Amniotic epithelial cell (primary cell): ENCODE measurements around the gene MRPL32.
A peak's percentile ranks its signal among the peaks of the same experiment; 100 is the strongest.
"Not testable (repeated sequence)": the region's sequence is repeated elsewhere in the genome, so short reads cannot be mapped to it uniquely, and the experiment has no call there.

Experiments
- DNase-seq: peaks from one replicate; pipeline ENCODE4 v3.0.0-alpha.2; 2010; ENCODE audit warnings: low read depth

The MRPL32 gene

DNA sequence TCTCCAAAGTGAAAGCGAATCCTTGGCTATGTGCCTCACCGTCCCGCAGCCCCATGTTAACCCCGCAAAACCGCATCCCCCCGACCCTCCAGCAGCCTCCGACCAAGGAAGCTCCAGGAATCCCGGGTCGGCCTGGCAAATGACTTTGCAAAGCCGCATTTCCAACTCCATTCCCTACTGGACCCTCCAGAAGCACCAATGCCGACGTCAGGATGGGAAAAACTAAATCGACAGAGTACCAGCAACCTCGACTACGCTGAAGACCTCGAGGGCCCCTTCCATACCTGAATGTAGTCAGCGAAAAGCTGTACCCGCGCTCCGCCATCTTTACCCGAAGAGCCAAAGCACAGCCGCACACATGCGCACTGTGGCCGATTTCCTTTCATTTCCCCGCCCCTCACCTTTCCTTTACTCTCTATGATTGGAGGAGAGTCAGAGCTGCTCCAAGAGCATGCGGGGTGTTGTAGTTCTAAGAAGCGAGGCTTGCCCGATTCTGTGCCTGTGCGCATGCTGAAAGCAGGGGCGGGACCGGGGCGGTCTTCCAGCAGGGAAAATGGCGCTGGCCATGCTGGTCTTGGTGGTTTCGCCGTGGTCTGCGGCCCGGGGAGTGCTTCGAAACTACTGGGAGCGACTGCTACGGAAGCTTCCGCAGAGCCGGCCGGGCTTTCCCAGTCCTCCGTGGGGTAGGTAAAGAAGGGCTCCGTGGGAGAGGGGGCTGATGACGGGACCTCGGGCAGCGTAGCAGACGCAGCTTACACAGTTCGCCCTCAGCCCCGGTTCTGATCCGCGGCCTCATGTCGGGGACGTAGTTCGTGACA lies at the start of gene MRPL32, which contains the start of gene PSMA2:
MRPL32 (plus strand) TSS at position 543 of the 818 bp plus-strand sequence; CDS start at position 554, 11 bp downstream.
PSMA2 (minus strand) TSS at position 341 of the 818 bp plus-strand sequence; CDS start at position 325, 16 bp downstream.
- DNase-seq, result peak; percentile 97

DNA sequence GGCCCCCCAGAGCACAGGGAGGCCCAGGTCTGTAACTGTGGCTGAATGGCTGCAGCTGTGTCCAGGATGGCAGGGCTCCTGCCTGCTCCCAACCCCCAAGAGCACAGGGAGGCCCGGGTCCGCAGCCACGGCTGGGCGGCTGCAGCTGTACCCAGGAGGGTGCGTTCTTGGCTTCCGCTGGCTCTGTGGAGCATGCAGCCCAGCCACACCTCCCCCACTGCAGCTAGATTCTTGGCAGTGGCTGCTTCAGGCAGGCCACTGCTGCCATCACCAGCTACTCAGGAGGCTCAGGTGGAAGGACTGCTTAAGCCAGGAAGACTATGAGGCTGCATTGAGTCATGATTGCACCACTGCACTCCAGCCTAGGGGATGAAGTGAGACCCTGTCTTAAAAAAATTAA lies 48.2 kb upstream of the MRPL32 start:
- DNase-seq, result peak; percentile 64

DNA sequence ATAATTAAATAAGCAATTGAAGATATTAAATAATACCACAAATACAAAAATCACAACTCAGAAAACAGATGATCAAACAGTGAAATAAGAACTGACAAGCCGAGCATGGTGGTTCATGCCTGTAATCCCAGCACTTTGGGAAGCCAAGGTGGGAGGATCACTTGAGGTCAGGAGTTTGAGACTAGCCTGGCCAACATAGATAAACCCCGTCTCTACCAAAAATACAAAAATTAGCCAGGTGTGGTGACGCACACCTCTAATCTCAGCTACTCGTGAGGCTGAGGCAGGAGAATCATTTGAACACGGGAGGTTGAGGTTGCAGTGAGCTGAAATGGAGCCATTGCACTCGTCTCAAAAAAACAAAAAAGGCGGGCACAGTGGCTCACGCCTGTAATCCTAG lies 47.0 kb upstream of the MRPL32 start:
- not testable (repeated sequence) for DNase-seq

DNA sequence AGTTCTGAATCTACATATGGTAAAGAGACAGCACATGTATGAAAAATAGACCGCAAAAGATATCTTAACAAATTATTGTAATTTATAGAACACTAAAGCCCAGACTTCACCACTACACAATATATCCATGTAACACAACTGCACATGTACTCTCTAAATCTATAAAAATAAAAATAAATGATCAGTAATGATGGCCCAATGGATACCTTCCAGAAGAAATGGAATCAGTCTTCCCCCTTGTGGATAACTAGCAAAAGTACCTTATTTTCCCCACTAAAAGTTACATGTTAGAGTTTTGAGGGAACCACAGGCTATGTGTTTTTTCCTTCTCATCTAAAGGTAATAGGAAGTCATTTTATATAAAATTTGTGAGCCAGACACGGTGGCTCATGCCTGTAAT lies 46.0 kb upstream of the MRPL32 start:
- DNase-seq, result peak; percentile 12

DNA sequence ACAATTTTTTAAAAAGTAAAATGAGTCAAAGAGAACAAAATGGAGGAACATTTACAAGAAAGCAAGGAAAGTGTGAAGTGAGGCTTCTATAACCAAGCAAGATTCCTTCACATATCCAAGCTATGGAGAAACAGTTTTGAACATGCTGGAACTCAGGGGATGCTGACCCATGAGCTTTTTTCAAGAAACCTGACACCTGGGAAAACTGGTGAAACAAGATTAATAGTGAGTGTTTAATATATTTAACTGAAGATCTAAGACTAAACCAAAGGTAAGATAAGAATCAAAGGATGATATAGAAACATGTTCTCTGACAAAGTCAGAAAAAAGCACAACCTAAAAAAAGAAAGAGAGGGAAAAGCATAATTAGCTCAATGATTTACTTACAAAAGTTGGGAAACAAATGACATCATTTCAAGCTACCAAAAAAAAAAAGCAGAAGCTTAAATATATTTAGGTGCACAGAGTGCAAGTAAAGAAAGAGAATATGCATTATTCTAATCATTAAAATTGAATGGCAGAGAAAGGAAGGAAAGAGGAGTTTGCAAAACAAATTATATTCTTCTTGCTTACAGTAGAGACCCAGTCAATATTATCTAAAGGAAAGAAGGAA lies 45.2 kb upstream of the MRPL32 start:
- DNase-seq, result no peak

DNA sequence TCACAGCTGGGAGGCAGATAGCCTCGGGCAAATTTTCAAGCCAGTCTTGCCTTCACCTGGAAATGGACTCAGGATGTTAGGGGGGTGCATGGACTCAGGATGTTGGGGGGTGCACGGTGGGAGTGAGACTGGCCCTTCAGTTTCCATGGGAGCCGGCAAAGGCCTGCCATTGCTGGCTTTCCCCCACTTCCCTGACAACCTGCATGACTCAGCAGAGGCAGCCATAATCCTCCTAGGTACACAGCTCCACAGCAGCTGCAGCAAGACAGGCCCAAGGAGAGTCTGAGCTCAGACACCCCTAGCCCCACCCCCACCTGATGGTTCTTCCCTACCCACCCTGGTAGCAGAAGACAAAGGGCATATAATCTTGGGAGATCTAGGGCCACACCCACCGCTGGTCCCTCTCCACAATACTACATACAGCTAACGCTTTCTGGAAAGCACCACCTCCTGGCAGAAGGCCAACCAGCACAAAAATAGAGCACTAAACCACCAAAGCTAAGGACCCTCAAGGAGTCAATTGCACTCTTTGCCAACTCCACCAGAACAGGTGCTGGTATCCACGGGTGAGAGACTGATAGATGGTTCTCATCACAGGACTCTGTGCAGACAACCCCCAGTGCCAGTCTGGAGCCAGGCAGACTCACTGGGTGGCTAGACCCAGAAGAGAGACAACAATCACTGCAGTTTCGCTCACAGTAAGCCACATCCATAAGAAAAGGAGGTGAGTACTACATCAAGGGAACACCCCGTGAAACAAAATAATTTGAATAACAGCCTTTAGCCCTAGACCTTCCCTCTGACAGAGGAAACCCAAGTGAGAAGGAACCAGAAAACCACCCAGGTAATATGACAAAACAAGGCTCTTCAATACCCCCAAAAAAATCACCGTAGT lies 38.6 kb upstream of the MRPL32 start:
- DNase-seq, result no peak

DNA sequence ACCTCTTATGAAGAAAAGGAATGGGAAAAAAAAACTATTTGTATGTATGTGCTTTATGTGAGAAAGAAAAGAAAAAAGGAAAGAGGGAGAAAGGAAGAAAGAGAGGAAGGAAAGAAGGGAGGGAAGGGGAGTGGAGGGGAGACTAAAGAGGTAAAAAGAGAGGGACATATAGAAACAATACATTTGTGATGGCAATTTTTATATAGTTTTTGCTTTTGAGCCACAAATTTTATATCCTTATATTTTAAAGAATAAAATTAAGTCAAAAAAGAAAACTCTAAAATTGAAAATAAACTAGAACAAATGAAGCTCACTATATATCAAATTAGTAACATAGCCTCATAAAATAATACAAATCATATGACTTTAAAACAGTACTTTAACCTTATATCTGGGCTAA lies 31.3 kb upstream of the MRPL32 start:
- no peak for DNase-seq

DNA sequence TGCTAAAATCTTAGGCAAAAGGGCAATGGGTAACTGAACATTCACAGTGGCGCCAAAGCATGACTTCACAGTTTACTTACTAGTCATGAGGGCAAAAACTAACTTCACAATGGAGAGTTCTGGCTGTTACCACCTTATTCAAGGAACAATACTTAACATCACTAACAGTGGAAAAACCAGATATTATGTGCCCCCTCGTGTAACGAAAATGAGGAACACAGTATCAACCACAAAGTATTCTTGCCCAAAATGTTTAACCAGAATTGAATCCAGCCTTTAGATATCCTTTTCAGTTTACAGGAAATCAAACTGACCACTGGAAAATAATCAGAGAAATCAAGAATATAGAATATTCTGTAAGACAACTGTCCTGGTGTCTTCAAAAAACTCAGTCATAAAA lies 29.8 kb upstream of the MRPL32 start:
- DNase-seq, result no peak

DNA sequence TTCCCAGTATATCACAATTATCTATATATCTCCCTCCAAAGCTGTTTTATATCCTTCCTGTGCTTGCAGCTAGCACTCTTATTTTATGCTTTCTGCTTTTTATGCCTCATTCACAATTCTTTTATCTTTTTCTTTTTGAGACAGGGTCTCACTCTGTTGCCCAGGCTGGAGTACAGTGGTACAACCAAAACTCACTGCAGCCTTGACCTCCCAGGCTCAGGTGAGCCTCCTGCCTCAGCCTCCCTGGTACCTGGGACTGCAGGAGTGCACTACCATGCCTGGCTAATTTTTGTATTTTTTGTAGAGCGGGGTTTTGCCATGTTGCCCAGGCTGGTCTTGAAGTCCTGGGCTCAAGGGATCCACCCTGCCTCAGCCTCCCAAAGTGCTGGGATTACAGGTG lies 26.0 kb upstream of the MRPL32 start:
- DNase-seq, result no peak

DNA sequence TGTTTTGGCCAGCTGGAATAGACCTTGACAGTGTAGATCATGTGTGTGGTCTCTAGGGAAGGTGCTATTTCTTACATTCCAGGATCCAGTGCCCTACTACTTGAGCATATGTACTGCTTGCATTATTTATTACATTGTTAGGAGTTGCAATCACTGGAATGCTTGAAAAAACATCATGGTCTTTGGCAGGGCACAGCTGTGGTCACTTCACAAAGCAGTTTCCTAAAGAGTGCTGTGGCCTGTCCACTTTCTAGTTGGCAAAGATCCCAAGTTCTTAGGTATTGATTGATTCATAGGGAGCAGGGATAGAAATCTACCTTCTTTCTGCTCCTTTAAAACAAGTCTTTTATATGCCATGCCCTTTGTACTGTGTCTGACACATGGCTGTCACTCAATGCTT lies 24.9 kb upstream of the MRPL32 start:
- DNase-seq, result peak; percentile 10

DNA sequence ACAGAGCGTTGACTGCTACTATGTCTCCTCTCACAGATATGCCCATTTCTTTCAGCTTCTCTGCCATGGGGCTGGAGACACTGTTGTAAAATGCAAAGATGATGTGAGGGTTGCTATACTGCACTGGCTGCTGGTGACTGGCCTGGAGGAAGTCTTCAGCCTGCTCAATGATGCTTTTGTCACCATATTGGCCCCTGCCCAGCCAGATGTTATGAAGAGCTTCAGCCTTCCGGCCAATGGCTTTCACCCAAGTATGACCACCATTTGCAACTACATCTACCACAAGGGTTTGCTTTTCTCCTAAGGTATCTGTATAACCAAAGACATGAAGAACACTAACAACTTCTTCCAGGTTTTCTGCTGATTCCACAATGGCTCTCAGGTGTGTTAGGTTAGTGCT lies 21.9 kb upstream of the MRPL32 start:
- DNase-seq, result no peak

DNA sequence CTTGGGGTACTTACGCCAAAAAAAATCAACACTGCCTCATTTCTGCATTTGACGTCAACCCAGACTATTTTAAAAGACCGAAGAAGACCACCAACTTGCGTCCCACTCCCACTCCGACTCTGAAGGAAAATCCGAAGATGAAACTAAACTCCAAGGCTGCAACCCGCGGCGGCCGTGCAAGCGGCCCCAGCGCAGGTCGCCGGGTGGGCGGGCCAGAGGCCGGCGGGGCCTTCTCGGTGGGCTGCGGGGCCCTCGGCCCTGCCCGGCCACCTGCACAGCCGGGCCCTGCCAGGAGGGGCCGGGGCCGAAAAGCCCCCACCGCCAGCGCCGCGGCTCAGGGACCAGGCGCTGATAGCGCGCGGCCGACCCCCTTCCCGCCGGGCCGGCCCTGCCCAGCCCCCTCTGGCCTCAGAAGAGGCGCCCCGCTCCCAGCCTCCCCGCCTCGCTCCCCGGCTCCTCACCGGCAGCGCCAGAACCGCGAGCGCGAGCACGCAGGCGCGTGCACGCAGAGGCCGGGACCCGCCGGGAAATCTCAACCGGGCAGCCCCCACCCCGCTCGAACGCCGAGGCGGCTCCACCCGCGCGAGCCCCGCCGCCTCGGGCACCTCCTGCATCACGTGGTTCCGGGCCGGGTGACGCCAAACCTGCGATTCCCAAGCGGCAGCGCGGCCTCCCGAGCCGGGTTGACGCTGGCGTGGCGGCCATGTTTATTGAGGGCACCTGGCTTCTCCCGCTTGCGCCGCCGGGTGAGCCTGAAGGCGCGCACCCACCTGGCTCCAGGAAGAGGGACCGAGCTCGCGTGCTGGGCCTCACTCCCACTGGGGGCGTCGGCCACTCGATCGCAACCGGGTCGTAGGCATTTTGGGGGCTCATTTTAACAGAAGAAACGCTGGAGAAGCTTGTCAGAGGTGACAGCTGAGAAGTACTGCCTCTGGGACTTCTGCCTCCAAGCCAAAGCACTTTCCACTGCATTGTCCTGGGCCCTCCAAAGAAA lies 20.4 kb upstream of the MRPL32 start, which contains the start of gene C7orf25:
C7orf25 (minus strand) TSS at position 617 of the 994 bp plus-strand sequence. CDS start 1,170 bp downstream, outside the sequence.
- DNase-seq, result peak; percentile 90

DNA sequence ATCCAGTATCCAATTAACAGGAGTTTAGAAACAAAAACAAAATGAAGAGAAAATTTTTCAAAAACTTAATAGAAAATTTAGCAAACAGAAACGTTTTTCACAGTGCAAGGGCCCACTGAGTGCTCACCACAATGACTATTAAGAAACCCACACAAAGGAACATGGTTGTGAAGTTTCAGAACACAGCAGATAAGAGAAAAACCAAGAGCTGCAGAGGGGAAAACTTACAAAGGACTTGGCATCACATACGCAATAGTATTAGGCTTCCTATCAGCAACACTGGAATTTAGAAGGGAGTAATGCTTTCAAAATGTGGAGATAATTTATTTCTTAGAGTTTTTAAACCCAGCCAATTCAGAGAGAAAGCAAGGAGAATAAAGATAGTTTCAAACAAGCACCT lies 18.6 kb upstream of the MRPL32 start:
- peak; percentile 99 for DNase-seq

DNA sequence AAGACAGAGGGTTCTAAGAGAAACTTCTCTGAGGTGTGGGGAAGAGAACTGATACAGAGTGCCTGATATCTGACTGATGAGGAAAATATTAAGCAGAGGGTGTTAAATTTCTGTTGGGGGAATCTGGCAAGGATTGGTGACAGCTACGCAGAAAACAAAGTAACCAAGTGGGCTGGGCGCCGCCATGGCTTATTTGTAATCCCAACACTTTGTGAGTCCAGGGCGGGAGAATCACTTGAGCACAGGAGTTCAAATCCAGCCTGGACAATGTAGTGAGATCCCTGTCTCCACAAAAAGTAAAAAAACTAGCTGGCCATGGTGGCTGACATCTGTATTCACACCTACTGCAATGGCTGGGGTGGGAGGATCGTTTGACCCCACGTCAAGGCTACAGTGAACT lies 18.2 kb upstream of the MRPL32 start:
- DNase-seq, result no peak

DNA sequence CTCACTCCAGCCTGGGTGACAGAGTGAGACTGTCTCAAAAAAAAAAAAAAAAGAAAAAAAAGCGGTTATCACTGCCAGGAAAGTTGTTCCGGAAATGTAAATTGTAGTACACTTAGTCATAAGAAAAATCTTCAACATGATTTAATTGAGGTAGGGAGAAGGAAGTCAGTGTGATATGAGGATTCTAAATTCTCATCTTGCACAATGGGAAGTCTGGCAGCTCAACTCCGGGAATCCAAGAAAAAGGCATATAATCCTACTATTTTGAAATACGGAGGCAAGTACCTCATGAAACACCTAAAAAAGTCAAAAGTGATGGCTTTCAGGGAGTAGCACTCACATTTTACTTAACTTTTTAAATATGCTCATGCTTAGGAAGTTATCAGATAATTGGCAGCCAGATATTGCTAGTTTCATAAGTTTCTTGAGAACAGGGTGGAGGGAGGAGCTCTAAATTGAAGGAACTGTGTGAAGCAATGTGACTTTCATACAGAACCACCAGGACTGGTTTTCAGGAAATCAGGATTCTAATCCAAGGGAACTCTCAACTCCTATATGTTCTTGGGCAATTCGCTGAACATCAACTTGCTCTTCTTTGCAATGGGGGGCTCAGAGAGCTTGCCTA lies 17.6 kb upstream of the MRPL32 start:
- DNase-seq, result peak; percentile 98

DNA sequence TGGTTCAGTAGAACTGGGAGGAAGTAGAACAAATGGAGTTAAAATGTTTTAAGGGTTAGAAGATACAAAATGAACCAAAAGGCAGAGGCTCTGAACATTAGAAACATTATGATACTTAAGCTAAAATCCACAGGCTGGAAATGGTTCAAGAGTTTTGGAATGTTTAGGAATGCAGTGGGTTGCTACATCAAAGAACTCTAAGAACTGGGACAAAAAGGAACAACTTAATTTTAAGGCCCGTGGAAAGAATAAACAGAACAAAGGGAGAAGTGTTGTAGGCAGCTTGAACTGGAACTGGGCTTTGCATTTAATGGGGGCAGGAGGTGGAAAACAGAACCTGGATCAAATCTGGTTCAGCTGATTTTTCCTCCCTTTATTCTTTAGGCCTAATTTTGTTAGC lies 16.8 kb upstream of the MRPL32 start:
- peak; percentile 60 for DNase-seq

DNA sequence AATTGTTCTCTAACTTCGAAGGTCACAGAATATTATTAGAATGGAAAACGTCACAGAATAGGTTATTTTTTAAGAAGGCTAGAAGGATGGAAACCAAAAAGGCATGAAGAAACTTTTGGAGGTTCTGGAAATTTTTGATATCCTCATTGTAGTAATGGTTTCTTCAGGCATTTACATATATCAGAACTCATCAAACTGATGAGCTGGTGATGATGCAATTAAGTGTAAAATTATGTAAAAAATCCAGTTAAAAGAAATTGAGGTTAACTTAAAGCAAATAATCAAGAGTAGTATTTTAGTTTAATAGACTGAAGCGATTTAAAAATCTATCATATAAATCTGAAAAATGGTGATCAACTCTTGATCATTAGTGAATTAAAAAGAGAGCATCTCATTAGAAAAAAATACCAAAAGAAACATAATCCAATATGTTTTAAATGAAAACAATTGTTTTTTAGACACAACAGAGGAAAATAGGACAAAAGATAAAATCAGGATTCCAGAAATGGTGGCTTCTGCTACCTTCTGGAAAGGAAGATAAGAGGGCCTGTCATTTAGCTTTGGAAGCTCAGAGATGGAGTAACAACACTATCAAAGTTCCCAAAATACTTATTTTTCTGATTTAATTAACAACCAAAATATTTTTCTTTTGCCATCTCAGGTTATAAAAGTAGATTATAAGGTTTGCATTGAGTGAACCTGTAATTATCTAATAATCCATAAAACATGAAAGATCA lies 10.0 kb upstream of the MRPL32 start:
- DNase-seq, result no peak

DNA sequence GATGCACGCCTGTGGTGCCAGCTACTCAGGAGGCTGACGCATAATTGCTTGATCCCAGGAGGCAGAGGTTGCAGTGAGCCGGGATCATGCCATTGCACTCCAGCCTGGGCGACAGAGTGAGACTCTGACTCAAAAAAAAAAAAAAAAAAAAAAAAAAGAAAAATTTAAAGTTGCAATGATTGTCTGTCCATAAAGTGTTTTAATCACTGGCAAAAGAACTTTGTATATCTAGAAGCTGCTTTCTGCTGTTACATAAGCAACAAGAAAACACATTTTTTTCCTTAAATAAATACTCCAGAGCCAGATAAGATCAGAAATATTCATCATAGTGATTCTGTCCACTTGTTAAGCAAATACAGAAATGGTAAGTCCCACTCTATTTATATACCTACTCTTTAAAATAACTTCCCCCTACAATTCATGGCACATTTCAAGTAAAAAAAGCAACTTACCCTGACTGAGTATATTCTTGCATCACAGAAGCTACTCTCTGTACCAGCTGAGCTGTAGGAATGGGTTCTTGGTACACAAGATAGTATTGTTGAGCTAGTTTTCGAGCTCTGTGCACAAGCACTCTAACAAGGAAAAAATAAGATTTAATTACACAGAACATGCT lies 7.8 kb upstream of the MRPL32 start:
- peak; percentile 37 for DNase-seq

DNA sequence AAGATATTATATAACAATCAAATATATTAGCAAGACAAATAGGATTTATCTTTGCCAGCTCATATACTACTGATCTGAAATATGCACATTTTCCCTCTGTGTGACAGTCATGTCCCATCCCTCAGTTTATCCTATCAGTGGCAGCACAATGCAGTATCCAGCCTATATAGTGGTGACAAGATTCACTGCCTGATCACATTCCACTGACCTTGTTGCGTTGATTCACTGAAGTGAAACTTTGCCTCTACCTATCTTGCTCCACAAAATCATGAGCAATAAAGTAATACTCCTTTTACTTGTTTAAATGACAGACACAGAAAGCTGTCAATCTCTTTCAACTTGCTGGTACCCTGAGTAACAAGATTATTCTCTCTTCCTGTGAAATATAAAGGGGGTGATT lies 6.5 kb upstream of the MRPL32 start:
- no peak for DNase-seq
